HepG2 (cell line): ENCODE results near the gene HEPN1. TPM values are rescaled to one million over a fixed set of nuclear protein-coding genes. Genes with fewer than 3 reads are reported as not detected.
A peak's percentile ranks its signal among the peaks of the same experiment; 100 is the strongest.

Source experiments
- CREB1 ChIP-seq, 2 experiments: fragments of 450-650 bp in 1 of 2; IDR thresholded peaks; 2 replicates each; pipeline ENCODE4 v1.6.1; 2016 to 2017; ENCODE audit warnings: control low read depth in 1 of 2, mild to moderate bottlenecking in 1 of 2, missing compliant biosample characterization in 1 of 2, missing genetic modification characterization in 1 of 2
- DNMT3B ChIP-seq: conservative IDR thresholded peaks from 2 replicates; pipeline ENCODE4 v1.6.1; 2016; ENCODE audit warnings: missing biosample characterization, control low read depth
- ETV5 ChIP-seq: IDR thresholded peaks from 2 replicates; pipeline ENCODE4 v1.6.1; 2018; ENCODE audit warnings: missing biosample characterization, missing genetic modification reagents, inconsistent platforms, borderline replicate concordance
- FOXK2 ChIP-seq: fragments of 450-650 bp; IDR thresholded peaks from 2 replicates; pipeline ENCODE4 v1.6.1; 2016
- HMG20A ChIP-seq: IDR thresholded peaks from 2 replicates; pipeline ENCODE4 v1.6.1; 2016; ENCODE audit warnings: borderline replicate concordance
- KMT2B ChIP-seq: IDR thresholded peaks from 2 replicates; pipeline ENCODE4 v1.6.1; 2016; ENCODE audit warnings: missing genetic modification reagents, missing compliant biosample characterization
- RBFOX2 ChIP-seq: fragments of 200-400 bp; formaldehyde crosslinking; IDR thresholded peaks from 2 replicates; pipeline ENCODE4 v1.6.1; 2017; ENCODE audit warnings: low read depth, mild to moderate bottlenecking, low read length
- SKI ChIP-seq: fragments of 450-650 bp; IDR thresholded peaks from one replicate; pipeline ENCODE4 v1.6.1; 2018; ENCODE audit warnings: mild to moderate bottlenecking; ENCODE audit not compliant: partially characterized antibody
- SOX5 ChIP-seq: IDR thresholded peaks from 2 replicates; pipeline ENCODE4 v1.6.1; 2016; ENCODE audit warnings: borderline replicate concordance
- SP1 ChIP-seq, 2 experiments: fragments of 450-650 bp in 1 of 2; sonication (generic) in 1 of 2; formaldehyde crosslinking in 1 of 2; IDR thresholded peaks; 2 replicates each; pipeline versions ENCODE4 v1.4.0 to v1.6.1; 2016 to 2020; ENCODE audit warnings: missing genetic modification reagents in 1 of 2
- SRF ChIP-seq: IDR thresholded peaks from 2 replicates; pipeline ENCODE4 v1.6.1; 2011; ENCODE audit warnings: mild to moderate bottlenecking, low read depth, low read length, moderate library complexity
- SUZ12 ChIP-seq: fragments of 150-350 bp; IDR thresholded peaks from 2 replicates; pipeline ENCODE4 v1.6.1; 2014; ENCODE audit warnings: low read depth, low read length
- TGIF2 ChIP-seq: IDR thresholded peaks from 2 replicates; pipeline ENCODE4 v1.6.1; 2016; ENCODE audit warnings: control low read depth, missing compliant biosample characterization
- ZKSCAN8 ChIP-seq: IDR thresholded peaks from 2 replicates; pipeline ENCODE4 v1.6.1; 2016; ENCODE audit warnings: borderline replicate concordance, missing genetic modification reagents, missing compliant biosample characterization
- ZNF337 ChIP-seq: sonication (generic); formaldehyde crosslinking; IDR thresholded peaks from 2 replicates; pipeline ENCODE4 v1.5.1; 2020; ENCODE audit warnings: missing genetic modification reagents, low read depth, mild to moderate bottlenecking, borderline replicate concordance
- ZNF496 ChIP-seq: sonication (generic); formaldehyde crosslinking; IDR thresholded peaks from 2 replicates; pipeline ENCODE4 v1.8.1; 2023; ENCODE audit warnings: mild to moderate bottlenecking, moderate library complexity, missing genetic modification reagents; ENCODE audit not compliant: insufficient replicate concordance
- ZNF569 ChIP-seq: sonication (generic); formaldehyde crosslinking; IDR thresholded peaks from 2 replicates; pipeline ENCODE4 v1.5.0; 2020; ENCODE audit warnings: mild to moderate bottlenecking, missing genetic modification reagents, moderate library complexity, borderline replicate concordance
- ZNF761 ChIP-seq: sonication (generic); formaldehyde crosslinking; conservative IDR thresholded peaks from 2 replicates; pipeline ENCODE4 v1.4.0; 2020; ENCODE audit warnings: mild to moderate bottlenecking, missing genetic modification reagents
- polyA plus RNA-seq, 8 experiments: library from polyadenylated mRNA; depleted of rRNA in 3 of 8; stranded (reverse) in 7 of 8; unstranded in 1 of 8; fragments of >200 nt; fragmentation: Illumina TruSeq in 4 of 8; extraction: Trizol in 4 of 8; gene quantifications; 2 replicates each; pipeline versions ENCODE4 v1.2.1 to v1.2.3, GENCODE V29; 2011 to 2016; ENCODE audit warnings: low read depth in 4 of 8, missing spikeins in 1 of 8, mixed read lengths in 1 of 8; ENCODE audit not compliant: insufficient read depth in 1 of 8
- total RNA-seq, 5 experiments: library from RNA; depleted of rRNA; stranded (reverse); fragments of >200 nt; fragmentation: Illumina TruSeq; extraction: Trizol; gene quantifications; 2 replicates each; pipeline ENCODE4 v1.2.3, GENCODE V29; 2016; ENCODE audit warnings: low read depth in 1 of 5
- TF ChIP-seq, protein P1 (sequence below): sonication (generic); IDR thresholded peaks from 2 replicates; pipeline ENCODE4 v1.6.1; 2016; ENCODE audit warnings: low read depth, borderline replicate concordance
- TF ChIP-seq, protein P2 (sequence below): IDR thresholded peaks from 2 replicates; pipeline ENCODE4 v1.6.1; 2012; ENCODE audit warnings: inconsistent platforms
- TF ChIP-seq, protein P3 (sequence below): sonication (generic); formaldehyde crosslinking; IDR thresholded peaks from 2 replicates; pipeline ENCODE4 v1.8.0; 2022; ENCODE audit warnings: mild to moderate bottlenecking, missing genetic modification reagents; ENCODE audit not compliant: insufficient replicate concordance
- TF ChIP-seq, protein P4 (sequence below): sonication (generic); formaldehyde crosslinking; IDR thresholded peaks from 2 replicates; pipeline ENCODE4 v1.4.0; 2020; ENCODE audit warnings: missing genetic modification reagents, borderline replicate concordance

HEPN1 gene
- total and polyA plus RNA-seq, 2 of the 13 experiments (the other 11 are each of a cell fraction or from before 2014, with no cell fraction given): not detected

DNA sequence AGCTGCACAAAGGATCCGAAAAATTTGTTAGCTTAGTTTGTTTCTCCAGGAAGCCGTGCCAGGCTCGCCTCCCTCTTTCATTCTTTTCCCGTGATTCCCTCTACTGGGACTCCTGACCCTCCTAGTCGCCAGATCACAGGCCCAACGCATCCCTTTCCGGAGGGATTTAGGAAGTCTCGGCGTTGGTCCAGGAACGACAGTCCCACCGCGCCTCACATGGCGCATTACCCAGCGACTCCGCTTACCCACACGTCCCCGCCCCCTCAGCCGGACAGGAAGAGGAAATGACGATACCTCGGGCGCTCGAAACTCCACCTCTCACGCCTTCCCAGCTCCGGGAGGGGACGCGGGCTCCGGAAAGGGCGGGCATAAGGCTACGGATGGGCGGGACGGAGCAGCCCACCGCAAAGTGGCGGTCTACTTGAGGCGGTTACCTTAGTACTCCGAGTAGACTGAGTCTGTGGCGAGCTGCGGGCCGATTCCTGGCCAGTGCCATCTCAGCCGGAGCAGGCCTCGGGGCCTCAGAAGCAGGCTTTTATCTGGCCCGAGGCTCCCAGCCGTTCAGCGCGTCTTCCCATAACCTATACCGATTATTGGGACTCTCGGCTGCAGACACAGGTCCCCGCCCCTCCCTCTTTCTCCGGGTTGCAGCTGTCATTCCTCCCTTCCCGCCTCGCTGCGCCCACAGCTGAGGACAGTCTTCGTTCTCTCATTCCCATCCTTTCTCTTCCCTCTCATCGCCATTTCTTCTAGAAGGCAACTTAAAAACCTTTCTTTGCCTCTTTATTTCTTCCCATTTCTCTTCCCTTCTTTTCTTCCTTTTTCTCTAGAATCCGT lies 34.9 kb downstream of the HEPN1 start, which contains the start of gene CCDC15 (continued):
- TF ChIP-seq ETV5 (CRISPR knock-in tag) (peak; percentile 65), ZNF496 (CRISPR knock-in tag) (no peak), RBFOX2 (peak; percentile 69), CREB1 (IDR thresholded peaks at IDR 0.05) (peak; percentile 86), CREB1 (CRISPR knock-in tag; IDR thresholded peaks at IDR 0.05) (peak; percentile 98), HMG20A (CRISPR knock-in tag) (no peak), SOX5 (CRISPR knock-in tag) (peak; percentile 23; the same call in 1 of the 2 replicates), DNMT3B (CRISPR knock-in tag) (no peak), SP1 (IDR thresholded peaks at IDR 0.05) (no peak), SP1 (CRISPR knock-in tag; IDR thresholded peaks at IDR 0.05) (peak; percentile 81), ZNF761 (CRISPR knock-in tag) (peak; percentile 77; the same call in 1 of the 2 replicates), SRF (no peak), KMT2B (CRISPR knock-in tag) (peak; percentile 85), ZNF569 (CRISPR knock-in tag) (no peak), SKI (no peak), FOXK2 (no peak), ZKSCAN8 (CRISPR knock-in tag) (peak; percentile 24; the same call in 1 of the 2 replicates), SUZ12 (no peak), ZNF337 (no peak; the same call in 1 of the 2 replicates), TGIF2 (CRISPR knock-in tag) (peak; percentile 60; the same call in 1 of the 2 replicates)
- TF ChIP-seq, protein P1, sequence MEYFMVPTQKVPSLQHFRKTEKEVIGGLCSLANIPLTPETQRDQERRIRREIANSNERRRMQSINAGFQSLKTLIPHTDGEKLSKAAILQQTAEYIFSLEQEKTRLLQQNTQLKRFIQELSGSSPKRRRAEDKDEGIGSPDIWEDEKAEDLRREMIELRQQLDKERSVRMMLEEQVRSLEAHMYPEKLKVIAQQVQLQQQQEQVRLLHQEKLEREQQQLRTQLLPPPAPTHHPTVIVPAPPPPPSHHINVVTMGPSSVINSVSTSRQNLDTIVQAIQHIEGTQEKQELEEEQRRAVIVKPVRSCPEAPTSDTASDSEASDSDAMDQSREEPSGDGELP: peak; percentile 24; the same call in 1 of the 2 replicates
- TF ChIP-seq, protein P2, sequence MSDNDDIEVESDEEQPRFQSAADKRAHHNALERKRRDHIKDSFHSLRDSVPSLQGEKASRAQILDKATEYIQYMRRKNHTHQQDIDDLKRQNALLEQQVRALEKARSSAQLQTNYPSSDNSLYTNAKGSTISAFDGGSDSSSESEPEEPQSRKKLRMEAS: peak; percentile 90
- TF ChIP-seq, protein P3, sequence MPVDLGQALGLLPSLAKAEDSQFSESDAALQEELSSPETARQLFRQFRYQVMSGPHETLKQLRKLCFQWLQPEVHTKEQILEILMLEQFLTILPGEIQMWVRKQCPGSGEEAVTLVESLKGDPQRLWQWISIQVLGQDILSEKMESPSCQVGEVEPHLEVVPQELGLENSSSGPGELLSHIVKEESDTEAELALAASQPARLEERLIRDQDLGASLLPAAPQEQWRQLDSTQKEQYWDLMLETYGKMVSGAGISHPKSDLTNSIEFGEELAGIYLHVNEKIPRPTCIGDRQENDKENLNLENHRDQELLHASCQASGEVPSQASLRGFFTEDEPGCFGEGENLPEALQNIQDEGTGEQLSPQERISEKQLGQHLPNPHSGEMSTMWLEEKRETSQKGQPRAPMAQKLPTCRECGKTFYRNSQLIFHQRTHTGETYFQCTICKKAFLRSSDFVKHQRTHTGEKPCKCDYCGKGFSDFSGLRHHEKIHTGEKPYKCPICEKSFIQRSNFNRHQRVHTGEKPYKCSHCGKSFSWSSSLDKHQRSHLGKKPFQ (CRISPR knock-in tag): peak; percentile 45
- TF ChIP-seq, protein P4, sequence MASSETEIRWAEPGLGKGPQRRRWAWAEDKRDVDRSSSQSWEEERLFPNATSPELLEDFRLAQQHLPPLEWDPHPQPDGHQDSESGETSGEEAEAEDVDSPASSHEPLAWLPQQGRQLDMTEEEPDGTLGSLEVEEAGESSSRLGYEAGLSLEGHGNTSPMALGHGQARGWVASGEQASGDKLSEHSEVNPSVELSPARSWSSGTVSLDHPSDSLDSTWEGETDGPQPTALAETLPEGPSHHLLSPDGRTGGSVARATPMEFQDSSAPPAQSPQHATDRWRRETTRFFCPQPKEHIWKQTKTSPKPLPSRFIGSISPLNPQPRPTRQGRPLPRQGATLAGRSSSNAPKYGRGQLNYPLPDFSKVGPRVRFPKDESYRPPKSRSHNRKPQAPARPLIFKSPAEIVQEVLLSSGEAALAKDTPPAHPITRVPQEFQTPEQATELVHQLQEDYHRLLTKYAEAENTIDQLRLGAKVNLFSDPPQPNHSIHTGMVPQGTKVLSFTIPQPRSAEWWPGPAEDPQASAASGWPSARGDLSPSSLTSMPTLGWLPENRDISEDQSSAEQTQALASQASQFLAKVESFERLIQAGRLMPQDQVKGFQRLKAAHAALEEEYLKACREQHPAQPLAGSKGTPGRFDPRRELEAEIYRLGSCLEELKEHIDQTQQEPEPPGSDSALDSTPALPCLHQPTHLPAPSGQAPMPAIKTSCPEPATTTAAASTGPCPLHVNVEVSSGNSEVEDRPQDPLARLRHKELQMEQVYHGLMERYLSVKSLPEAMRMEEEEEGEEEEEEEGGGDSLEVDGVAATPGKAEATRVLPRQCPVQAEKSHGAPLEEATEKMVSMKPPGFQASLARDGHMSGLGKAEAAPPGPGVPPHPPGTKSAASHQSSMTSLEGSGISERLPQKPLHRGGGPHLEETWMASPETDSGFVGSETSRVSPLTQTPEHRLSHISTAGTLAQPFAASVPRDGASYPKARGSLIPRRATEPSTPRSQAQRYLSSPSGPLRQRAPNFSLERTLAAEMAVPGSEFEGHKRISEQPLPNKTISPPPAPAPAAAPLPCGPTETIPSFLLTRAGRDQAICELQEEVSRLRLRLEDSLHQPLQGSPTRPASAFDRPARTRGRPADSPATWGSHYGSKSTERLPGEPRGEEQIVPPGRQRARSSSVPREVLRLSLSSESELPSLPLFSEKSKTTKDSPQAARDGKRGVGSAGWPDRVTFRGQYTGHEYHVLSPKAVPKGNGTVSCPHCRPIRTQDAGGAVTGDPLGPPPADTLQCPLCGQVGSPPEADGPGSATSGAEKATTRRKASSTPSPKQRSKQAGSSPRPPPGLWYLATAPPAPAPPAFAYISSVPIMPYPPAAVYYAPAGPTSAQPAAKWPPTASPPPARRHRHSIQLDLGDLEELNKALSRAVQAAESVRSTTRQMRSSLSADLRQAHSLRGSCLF (CRISPR knock-in tag): 0 out of 2 replicates have a peak, but pooled peaks have one; percentile 11
